Uterus (tissue), 2 donors: ENCODE results near the gene GKN2.

Experiments
- CTCF ChIP-seq, 4 experiments: fragments of 200-600 bp in 2 of 4; fragments of 450-650 bp in 2 of 4; sonication (generic) in 2 of 4; IDR thresholded peaks; one replicate each; pipeline ENCODE4 v1.5.1; 2016 to 2019; ENCODE audit warnings: antibody characterized with exemption in 4 of 4, mild to moderate bottlenecking in 2 of 4, moderate library complexity in 1 of 4
- POLR2A ChIP-seq, 2 donors: fragments of 450-650 bp; IDR thresholded peaks; one replicate each; pipeline ENCODE4 v1.6.1; 2016; ENCODE audit warnings: antibody characterized with exemption in 2 of 2, mild to moderate bottlenecking in 1 of 2, moderate library complexity in 1 of 2

GRCh38 chr2:68920481-68921170 lies 32.1 kb downstream of the GKN2 start:
- TF ChIP-seq CTCF (IDR thresholded peaks at IDR 0.05) (no peak), POLR2A (IDR thresholded peaks at IDR 0.05) (no peak)
